Endothelial cell of umbilical vein (primary cell): ENCODE data around the gene CNMD. TPM values are rescaled to one million over a fixed set of nuclear protein-coding genes. Genes with fewer than 3 reads are reported as not detected.

Experiments used
- BruUV-seq: library from RNA; stranded (reverse); fragments of 400-500 nt; replicated peaks from 2 replicates; lab custom pipeline; 2021; lab: Mats Ljungman, UMichigan
- CTCF ChIA-PET: fragments of 300-600, 350-600 bp; sonication (Branson Sonifier 250); formaldehyde crosslinking; loops from one replicate; lab custom pipeline; 2021; ENCODE audit warnings: antibody characterized with exemption, inconsistent platforms; lab: Charles Lee
- POLR2A ChIA-PET: fragments of 300-600, 350-600 bp; sonication (Branson Sonifier 250); formaldehyde crosslinking; loops from one replicate; lab custom pipeline; 2021; ENCODE audit warnings: antibody characterized with exemption, inconsistent platforms; lab: Charles Lee
- DNase-seq: peaks from one replicate; pipeline ENCODE4 v3.0.0-alpha.2; 2011; ENCODE audit warnings: low read depth, low spot score
- FAIRE-seq: peaks from 2 replicates; lab custom pipeline; 2011; peaks lifted over from hg19 to GRCh38; lab: Jason Lieb, UNC
- H2AFZ ChIP-seq: 2 replicates; pipeline ENCODE4 v1.6.0; 2012; ENCODE audit warnings: low read depth, low read length, control low read depth, inconsistent platforms
- H3K27ac ChIP-seq: 2 replicates; pipeline ENCODE4 v1.5.1; 2011; ENCODE audit warnings: low read depth, mild to moderate bottlenecking, control low read depth, low read length, moderate library complexity; ENCODE audit not compliant: insufficient read depth
- H3K27me3 ChIP-seq, 2 experiments: 2 replicates each; pipeline versions ENCODE4 v1.6.0 to v1.6.1; 2011; ENCODE audit warnings: low read length in 2 of 2, mixed read lengths in 1 of 2; ENCODE audit not compliant: control insufficient read depth in 2 of 2, insufficient read depth in 2 of 2
- H3K36me3 ChIP-seq, 2 experiments: 2 replicates in 1 of 2; 3 replicates in 1 of 2; pipeline ENCODE4 v1.5.1; 2011; ENCODE audit warnings: low read length in 2 of 2, mild to moderate bottlenecking in 1 of 2, moderate library complexity in 1 of 2; ENCODE audit not compliant: control insufficient read depth in 2 of 2, insufficient read depth in 2 of 2; ENCODE audit errors: extremely low read depth in 1 of 2
- H3K4me1 ChIP-seq: 3 replicates; pipeline ENCODE4 v1.5.1; 2011; ENCODE audit warnings: mild to moderate bottlenecking, low read length; ENCODE audit not compliant: control insufficient read depth, insufficient read depth; ENCODE audit errors: extremely low read depth
- H3K4me2 ChIP-seq: 2 replicates; pipeline ENCODE4 v1.6.1; 2011; ENCODE audit warnings: low read length, control low read depth, mixed read lengths; ENCODE audit not compliant: insufficient read depth
- H3K4me3 ChIP-seq, 3 experiments: fragments of 200-600 bp in 1 of 3; sonication (generic), shearing (Covaris generic) in 1 of 3; replicated peaks in 1 of 3; 2 replicates each; pipeline ENCODE4 v1.5.1; 2011 to 2016; ENCODE audit warnings: control low read depth in 3 of 3, low read length in 3 of 3, mild to moderate bottlenecking in 2 of 3, inconsistent platforms in 1 of 3, low read depth in 1 of 3, moderate library complexity in 1 of 3; ENCODE audit not compliant: insufficient read depth in 1 of 3
- H3K79me2 ChIP-seq: 2 replicates; pipeline ENCODE4 v1.6.0; 2012; ENCODE audit warnings: low read length, inconsistent platforms; ENCODE audit not compliant: control insufficient read depth, insufficient read depth
- H3K9ac ChIP-seq: replicated peaks from 2 replicates; pipeline ENCODE3; 2011; ENCODE audit warnings: low read length, control low read depth; ENCODE audit not compliant: insufficient read depth; ENCODE audit errors: extremely low read depth
- H3K9me1 ChIP-seq: replicated peaks from 3 replicates; pipeline ENCODE4 v1.6.0; 2011; ENCODE audit warnings: mild to moderate bottlenecking, low read length; ENCODE audit not compliant: control insufficient read depth, insufficient read depth; ENCODE audit errors: extremely low read depth
- H3K9me3 ChIP-seq: replicated peaks from 2 replicates; pipeline ENCODE4 v1.5.1; 2012; ENCODE audit warnings: low read length, inconsistent platforms; ENCODE audit not compliant: control insufficient read depth, insufficient read depth
- H4K20me1 ChIP-seq: replicated peaks from 2 replicates; pipeline ENCODE3; 2011; ENCODE audit warnings: mild to moderate bottlenecking, low read length; ENCODE audit not compliant: control insufficient read depth, insufficient read depth; ENCODE audit errors: extremely low read depth
- EZH2 ChIP-seq: IDR thresholded peaks from 2 replicates; pipeline ENCODE4 v1.6.1; 2012; ENCODE audit warnings: borderline replicate concordance, low read depth, mild to moderate bottlenecking, moderate library complexity, low read length, inconsistent platforms; ENCODE audit not compliant: severe bottlenecking
- FOS ChIP-seq: IDR thresholded peaks from 2 replicates; pipeline ENCODE4 v1.6.1; 2011; ENCODE audit warnings: mild to moderate bottlenecking, low read length, moderate library complexity, borderline replicate concordance; ENCODE audit not compliant: insufficient read depth
- GATA2 ChIP-seq: IDR thresholded peaks from 2 replicates; pipeline ENCODE4 v1.7.0; 2011; ENCODE audit warnings: low read depth, mild to moderate bottlenecking, moderate library complexity, mixed read lengths, low read length; ENCODE audit not compliant: insufficient read length, insufficient read depth
- JUN ChIP-seq: IDR thresholded peaks from 2 replicates; pipeline ENCODE4 v1.6.1; 2011; ENCODE audit warnings: borderline replicate concordance, low read depth; ENCODE audit not compliant: insufficient read length, insufficient read depth
- MYC ChIP-seq: IDR thresholded peaks from one replicate; pipeline ENCODE4 v1.6.1; 2011; ENCODE audit warnings: mild to moderate bottlenecking, low read depth, low read length
- POLR2A ChIP-seq: IDR thresholded peaks from 2 replicates; pipeline ENCODE4 v1.6.1; 2012; ENCODE audit warnings: low read depth, mild to moderate bottlenecking, control low read depth, low read length
- POLR2AphosphoS5 ChIP-seq: IDR thresholded peaks from 2 replicates; pipeline ENCODE4 v1.6.1; 2012; ENCODE audit warnings: low read depth, mild to moderate bottlenecking, control low read depth, low read length, moderate library complexity; ENCODE audit not compliant: insufficient read depth
- dilution Hi-C: fragments of 300-500 bp; cut with MboI; formaldehyde crosslinking; loops from one replicate; pipeline ENCODE4 v1.15.0; 2019; ENCODE audit warnings: low sequenced_read_pairs; ENCODE audit not compliant: extremely low pct_ligation_motif_present
- intact Hi-C: fragments of 100-400 bp; cut with micrococcal nuclease; formaldehyde crosslinking; loops from one replicate; pipeline ENCODE4 v1.10.0; 2022
- polyA plus RNA-seq, 4 experiments: library from polyadenylated mRNA; depleted of rRNA in 3 of 4; stranded (reverse) in 3 of 4; unstranded in 1 of 4; fragments of >200 nt; gene quantifications; 2 replicates each; pipeline versions ENCODE4 v1.2.1 to v1.2.3, GENCODE V29; 2011 to 2012; ENCODE audit warnings: missing spikeins in 1 of 4
- total RNA-seq: library from RNA; stranded (reverse); gene quantifications from 2 replicates; pipeline ENCODE4 v1.2.3, GENCODE V29; 2021
- TF ChIP-seq, protein P1 (sequence below), 2 donors: IDR thresholded peaks; 1 replicate in 1 of 2; 2 replicates in 1 of 2; pipeline ENCODE4 v1.5.1; 2011; ENCODE audit warnings: low read length in 2 of 2, mild to moderate bottlenecking in 2 of 2, moderate library complexity in 2 of 2, control low read depth in 1 of 2, inconsistent platforms in 1 of 2, low read depth in 1 of 2; ENCODE audit not compliant: insufficient read depth in 1 of 2; ENCODE audit errors: extremely low read depth in 1 of 2
- TF ChIP-seq, protein P2 (sequence below): IDR thresholded peaks from 2 replicates; pipeline ENCODE4 v1.6.1; 2011; ENCODE audit not compliant: insufficient read depth, insufficient read length

The CNMD gene
- total and polyA plus RNA-seq, 2 donors (not counting 3 experiments of a cell fraction or from before 2014, with no cell fraction given) = not detected

DNA sequence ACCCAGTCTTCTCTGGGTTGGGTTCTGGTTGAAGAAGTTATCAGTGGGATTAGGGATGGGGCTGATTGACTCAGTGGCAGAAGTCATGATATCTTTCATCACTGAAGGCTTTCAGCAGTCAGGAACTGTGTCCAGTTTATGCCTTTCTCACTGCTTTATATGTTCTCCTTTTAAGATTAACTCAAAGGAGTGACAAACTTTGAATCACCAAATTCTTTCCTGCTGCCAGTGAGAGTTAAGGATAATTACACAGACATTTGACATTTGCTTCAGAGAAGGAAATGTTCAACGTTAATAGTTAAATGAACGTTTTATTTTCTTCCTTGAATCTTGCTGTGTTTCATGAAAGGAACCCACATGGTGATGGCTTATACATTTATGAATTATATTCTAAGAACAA, 41.0 kb upstream of the CNMD start:
- Histone ChIP-seq H3K27me3 (peaks cover 0 to 2% of the 10 kb centered on the region in 2 experiments), H3K27ac (no peak overlapping the region), H3K36me3 (no peaks in the 10 kb centered on the region), H4K20me1 (no peaks in the 10 kb centered on the region), H3K4me3 (no peak overlapping the region), H2AFZ (no peak overlapping the region), H3K79me2 (no peaks in the 10 kb centered on the region), H3K9me1 (no peaks in the 10 kb centered on the region), H3K4me1 (no peaks in the 10 kb centered on the region), H3K9me3 (no peaks in the 10 kb centered on the region), H3K9ac (no peak overlapping the region), H3K4me2 (no peak overlapping the region)
- DNase-seq = no peak
- dilution Hi-C loops = no loop called here
- TF ChIP-seq POLR2AphosphoS5 = no peak
- TF ChIP-seq, protein P1, sequence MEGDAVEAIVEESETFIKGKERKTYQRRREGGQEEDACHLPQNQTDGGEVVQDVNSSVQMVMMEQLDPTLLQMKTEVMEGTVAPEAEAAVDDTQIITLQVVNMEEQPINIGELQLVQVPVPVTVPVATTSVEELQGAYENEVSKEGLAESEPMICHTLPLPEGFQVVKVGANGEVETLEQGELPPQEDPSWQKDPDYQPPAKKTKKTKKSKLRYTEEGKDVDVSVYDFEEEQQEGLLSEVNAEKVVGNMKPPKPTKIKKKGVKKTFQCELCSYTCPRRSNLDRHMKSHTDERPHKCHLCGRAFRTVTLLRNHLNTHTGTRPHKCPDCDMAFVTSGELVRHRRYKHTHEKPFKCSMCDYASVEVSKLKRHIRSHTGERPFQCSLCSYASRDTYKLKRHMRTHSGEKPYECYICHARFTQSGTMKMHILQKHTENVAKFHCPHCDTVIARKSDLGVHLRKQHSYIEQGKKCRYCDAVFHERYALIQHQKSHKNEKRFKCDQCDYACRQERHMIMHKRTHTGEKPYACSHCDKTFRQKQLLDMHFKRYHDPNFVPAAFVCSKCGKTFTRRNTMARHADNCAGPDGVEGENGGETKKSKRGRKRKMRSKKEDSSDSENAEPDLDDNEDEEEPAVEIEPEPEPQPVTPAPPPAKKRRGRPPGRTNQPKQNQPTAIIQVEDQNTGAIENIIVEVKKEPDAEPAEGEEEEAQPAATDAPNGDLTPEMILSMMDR (IDR thresholded peaks at IDR 0.05; ENCODE audit: extremely low read depth in 1 of 2, insufficient read depth in 1 of 2, low read depth in 1 of 2, low read length in 2 of 2) = no peak
- intact Hi-C loops = no loop called here
- POLR2A ChIA-PET = no interaction called here
- no peak for FAIRE-seq
- no TSS peak for BruUV-seq
- CTCF ChIA-PET = no interaction called here

GRCh38 chr13:52780092-52780491, 40.5 kb upstream of the CNMD start:
- peaks cover 0 to 2% of the 10 kb centered on the region in 2 experiments for H3K27me3 ChIP-seq
- H3K4me1 ChIP-seq = no peaks in the 10 kb centered on the region
- BruUV-seq = no TSS peak
- no peak for FAIRE-seq
- H3K4me2 ChIP-seq = no peak overlapping the region
- intact Hi-C loops (no loop called here), dilution Hi-C loops (no loop called here)
- H3K36me3 ChIP-seq = no peaks in the 10 kb centered on the region
- H3K79me2 ChIP-seq = no peaks in the 10 kb centered on the region
- H4K20me1 ChIP-seq = no peaks in the 10 kb centered on the region
- no peak overlapping the region for H3K4me3 ChIP-seq
- ChIA-PET CTCF (no interaction called here), POLR2A (no interaction called here)
- TF ChIP-seq POLR2A (no peak), FOS (no peak), POLR2AphosphoS5 (no peak), EZH2 (no peak), MYC (no peak), JUN (no peak), GATA2 (no peak)
- TF ChIP-seq, protein P2, sequence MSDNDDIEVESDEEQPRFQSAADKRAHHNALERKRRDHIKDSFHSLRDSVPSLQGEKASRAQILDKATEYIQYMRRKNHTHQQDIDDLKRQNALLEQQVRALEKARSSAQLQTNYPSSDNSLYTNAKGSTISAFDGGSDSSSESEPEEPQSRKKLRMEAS = no peak
- TF ChIP-seq, protein P1 (IDR thresholded peaks at IDR 0.05; ENCODE audit: extremely low read depth in 1 of 2, insufficient read depth in 1 of 2, low read depth in 1 of 2, low read length in 2 of 2) = no peak
- H3K9ac ChIP-seq = no peak overlapping the region
- no peak overlapping the region for H3K27ac ChIP-seq
- no peaks in the 10 kb centered on the region for H3K9me3 ChIP-seq
- no peak for DNase-seq
- H3K9me1 ChIP-seq = no peaks in the 10 kb centered on the region
- H2AFZ ChIP-seq = no peak overlapping the region
